ENCODE measurements around the gene LILRB5. TPM values are rescaled to one million over a fixed set of nuclear protein-coding genes. Genes with fewer than 3 reads are reported as not detected.

Gene LILRB5
- total RNA-seq, 1 experiment from 2014 or later, result not detected

- intact Hi-C loops (cut with micrococcal nuclease), result no loop called here
- peak overlapping the region; percentile 99 for H3K9ac ChIP-seq (ENCODE audit: low read length)
- ChIA-PET POLR2A (interaction anchor here (4.2 to 5.7 kb wide), 2 partner anchors 13 to 65 kb away, joined by 26 to 126 read pairs; partner anchors contain the start of genes CNOT3, MBOAT7 and TSEN34), CTCF (no interaction called here), RAD21 (ENCODE audit: low non-redundant PET in 1 of 2, low total read pairs in 2 of 2, uncharacterized antibody in 2 of 2, unreplicated experiment in 2 of 2) (no interaction called here)
- no peak for TF ChIP-seq SIN3A (IDR thresholded peaks at IDR 0.05; ENCODE audit: low read depth)
- no peak for TF ChIP-seq SP1 (IDR thresholded peaks at IDR 0.05; ENCODE audit: low read depth)
- TF ChIP-seq EZH2phosphoT487 (IDR thresholded peaks at IDR 0.05; ENCODE audit: borderline replicate concordance), result no peak
- no peak for TF ChIP-seq ELF1 (IDR thresholded peaks at IDR 0.05; ENCODE audit: borderline replicate concordance, low read depth)
- no peak for TF ChIP-seq SRF (IDR thresholded peaks at IDR 0.05; ENCODE audit: low read depth)
- TF ChIP-seq JUND (IDR thresholded peaks at IDR 0.05), result no peak
- no peak for TF ChIP-seq MAX (IDR thresholded peaks at IDR 0.05)
- TF ChIP-seq CTCF (IDR thresholded peaks at IDR 0.05 in 2 of 3, conservative IDR thresholded peaks at IDR 0.05 in 1 of 3; ENCODE audit: borderline replicate concordance in 1 of 3, insufficient read depth in 1 of 3, low read depth in 2 of 3, low read length in 2 of 3), result no peak
- TF ChIP-seq ZBTB33 (IDR thresholded peaks at IDR 0.05; ENCODE audit: extremely low read depth, insufficient replicate concordance, low read length), result no peak
- no peak for TF ChIP-seq POLR2A (IDR thresholded peaks at IDR 0.05; ENCODE audit: borderline replicate concordance, extremely low read depth, insufficient read depth, insufficient read length)
- TF ChIP-seq TCF7L2 (IDR thresholded peaks at IDR 0.05; ENCODE audit: borderline replicate concordance, extremely low read depth, insufficient read depth, insufficient read length), result no peak
- no peaks in the 10 kb centered on the region for H3K27me3 ChIP-seq (ENCODE audit: insufficient read depth, low read length)
- BruUV-seq (replicated peaks), result no TSS peak
- H3K27ac ChIP-seq (ENCODE audit: low read depth, low read length), result peak overlapping the region; percentile 81
- DNase-seq (ENCODE audit: low read depth, low spot score) (no peak), ATAC-seq (no peak)
- no peaks in the 10 kb centered on the region for H3K9me2 ChIP-seq (ENCODE audit: insufficient read depth)
- H2AFZ ChIP-seq (ENCODE audit: low read depth, low read length, poor library complexity, severe bottlenecking), result no peak overlapping the region
- peak overlapping the region; percentile 97 for H3K4me2 ChIP-seq (ENCODE audit: low read length)
- peak overlapping the region; percentile 83 to 99 for H3K4me3 ChIP-seq (replicated peaks in 1 of 2; ENCODE audit: low read depth in 1 of 2, low read length in 2 of 2)
- peaks cover 9 to 42% of the 10 kb centered on the region in 2 experiments for H3K4me1 ChIP-seq (ENCODE audit: control insufficient read depth in 1 of 2, insufficient read depth in 2 of 2, low read length in 2 of 2)
- peaks cover 68% of the 10 kb centered on the region for H3K79me2 ChIP-seq (ENCODE audit: insufficient read depth, low read length)
- H3K36me3 ChIP-seq (ENCODE audit: control insufficient read depth in 1 of 2, insufficient read depth in 2 of 2, low read length in 2 of 2), result peaks cover 48 to 59% of the 10 kb centered on the region in 2 experiments
- peaks cover 54% of the 10 kb centered on the region; the same call in 1 of the 2 replicates for H4K20me1 ChIP-seq (ENCODE audit: insufficient read depth)
- H3K9me3 ChIP-seq (ENCODE audit: control insufficient read depth in 1 of 2, insufficient read depth in 1 of 2, low read depth in 1 of 2, low read length in 2 of 2), result no peaks in the 10 kb centered on the region
Measured at GRCh38 chr19:54201980-54202379, 55.1 kb downstream of the LILRB5 start.

All from HCT116 (cell line).